Left forelimb (tissue), 1 donor: Measurements from ENCODE around the gene PDLIM4.

Experiments used
- DNase-seq: peaks from one replicate; pipeline ENCODE4 v3.0.0-alpha.2; 2018; ENCODE audit warnings: low spot score

PDLIM4 gene

DNA sequence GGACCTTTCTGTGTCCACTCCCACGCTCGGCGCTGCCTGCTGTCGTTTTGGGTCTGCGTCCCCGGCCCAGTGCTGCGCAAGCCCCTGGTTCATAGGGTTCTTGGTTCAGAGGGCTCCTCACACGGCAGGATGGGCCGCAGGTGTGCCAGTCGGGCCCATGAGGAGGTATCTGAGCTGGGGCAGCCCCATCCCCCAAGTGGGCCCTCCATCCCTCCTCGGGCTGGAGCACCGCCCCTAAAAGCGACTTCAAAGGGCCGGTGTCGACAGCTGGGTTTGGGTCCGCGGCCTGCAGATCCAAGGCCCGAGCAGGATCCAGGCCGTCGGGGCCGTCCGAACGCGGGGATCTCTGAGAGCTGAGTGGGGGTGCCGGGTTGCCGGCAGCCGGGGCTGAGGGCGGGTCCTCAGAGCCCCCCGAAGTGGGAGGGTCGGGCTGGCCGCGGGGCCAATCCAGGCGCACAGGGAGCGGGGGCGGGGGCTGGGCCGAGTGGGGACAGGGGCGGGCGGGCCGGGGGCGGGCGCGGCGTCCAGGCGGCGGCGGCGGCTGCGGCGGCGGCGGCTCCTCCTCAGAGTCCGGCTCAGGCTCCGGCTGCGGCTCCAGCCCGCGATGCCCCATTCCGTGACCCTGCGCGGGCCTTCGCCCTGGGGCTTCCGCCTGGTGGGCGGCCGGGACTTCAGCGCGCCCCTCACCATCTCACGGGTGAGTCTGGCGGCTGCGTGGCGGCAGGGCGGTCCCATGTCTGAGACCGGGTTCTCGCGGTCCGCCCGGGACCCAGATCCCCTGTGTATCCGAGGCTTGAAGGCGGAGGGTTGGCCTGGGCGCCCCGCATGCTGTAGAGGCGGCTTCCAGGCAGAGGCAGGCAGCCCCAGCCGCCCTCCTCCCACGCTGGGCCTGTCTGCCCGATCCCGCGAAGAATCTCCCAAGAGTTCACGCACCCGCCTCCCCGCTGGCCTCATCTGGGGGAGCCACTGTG is at the start of gene PDLIM4:
Gene PDLIM4, plus strand, starts transcription at position 566 of the 971 bp plus-strand sequence. Its CDS starts 39 bp downstream, at position 605.
- DNase-seq = peak; percentile 86

DNA sequence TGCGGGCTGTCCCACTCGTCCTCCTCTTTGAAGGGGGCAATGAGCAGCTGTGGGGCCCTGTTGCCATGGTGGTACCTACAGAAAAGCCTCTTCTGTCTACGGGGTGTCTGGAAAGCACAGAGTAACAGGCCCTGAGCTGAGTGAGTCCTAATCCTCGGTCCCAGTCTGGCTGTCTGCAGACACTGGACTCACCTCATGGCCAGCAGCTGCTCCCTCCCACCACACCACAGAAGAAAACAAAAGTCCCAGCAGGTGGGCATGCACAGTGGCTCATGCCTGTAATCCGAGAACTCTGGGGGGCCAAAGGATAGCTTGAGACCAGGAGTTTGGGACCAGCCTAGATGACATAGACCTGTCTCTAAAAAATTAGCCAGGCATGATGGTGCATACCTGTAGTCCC is 49.7 kb upstream of the PDLIM4 start:
- peak; percentile 55 for DNase-seq

DNA sequence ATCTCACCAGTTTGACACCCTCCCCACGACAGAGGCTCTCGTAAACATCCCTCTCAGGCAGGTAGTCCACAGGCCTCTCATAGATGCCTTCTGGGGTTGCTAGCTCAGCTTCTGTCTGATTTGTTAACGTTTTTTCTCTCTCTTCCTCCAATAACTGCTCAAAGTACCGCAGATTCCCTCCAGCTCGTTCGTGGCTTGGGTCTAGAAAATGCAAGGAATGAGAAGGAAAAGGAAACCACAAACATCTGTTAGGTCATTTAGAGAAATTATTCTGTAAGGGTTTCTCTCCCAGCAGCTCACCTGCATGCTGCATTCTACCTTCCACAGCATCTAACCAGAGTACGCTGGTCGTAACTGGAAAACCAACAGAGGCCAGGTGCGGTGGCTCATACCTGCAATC is 48.4 kb upstream of the PDLIM4 start:
- DNase-seq = peak; percentile 48

DNA sequence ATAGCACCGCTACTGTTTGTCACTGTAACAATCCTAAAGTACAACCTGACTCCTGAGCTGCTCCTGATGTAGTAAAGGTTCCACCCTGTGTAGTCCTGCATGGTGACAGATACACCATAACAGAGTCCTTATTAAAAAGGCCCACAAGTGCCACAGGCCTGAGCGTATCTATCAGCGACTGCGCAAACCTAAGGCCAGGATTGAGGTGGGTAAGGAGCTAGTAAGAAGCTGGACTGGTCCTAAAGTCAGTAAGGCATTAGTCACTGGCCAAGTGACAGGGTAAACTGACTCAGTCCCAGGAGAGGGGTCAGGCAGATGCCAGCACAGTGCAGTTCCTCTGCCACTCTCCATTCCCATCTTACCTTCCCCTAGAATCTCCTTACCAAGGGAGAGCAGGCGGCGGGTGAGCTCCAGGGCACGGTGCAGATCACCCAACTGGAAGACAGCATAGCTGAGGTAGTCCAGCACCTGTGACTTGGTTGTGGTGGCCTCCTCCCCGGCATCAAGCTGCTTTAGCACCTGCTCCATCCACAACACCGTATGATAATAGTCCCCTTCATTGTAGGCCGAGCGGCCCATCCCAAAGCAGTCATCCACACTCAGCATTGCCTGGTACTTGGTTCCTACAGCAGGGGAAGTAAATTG is 47.5 kb upstream of the PDLIM4 start:
- peak; percentile 30 for DNase-seq

- DNase-seq = peak; percentile 8
Measured at GRCh38 chr5:132210944-132211343, 46.6 kb upstream of the PDLIM4 start.

GRCh38 chr5:132211787-132212186 is 45.7 kb upstream of the PDLIM4 start:
- peak; percentile 25 for DNase-seq

- no peak for DNase-seq
Measured at GRCh38 chr5:132213666-132214065, 43.8 kb upstream of the PDLIM4 start.

DNA sequence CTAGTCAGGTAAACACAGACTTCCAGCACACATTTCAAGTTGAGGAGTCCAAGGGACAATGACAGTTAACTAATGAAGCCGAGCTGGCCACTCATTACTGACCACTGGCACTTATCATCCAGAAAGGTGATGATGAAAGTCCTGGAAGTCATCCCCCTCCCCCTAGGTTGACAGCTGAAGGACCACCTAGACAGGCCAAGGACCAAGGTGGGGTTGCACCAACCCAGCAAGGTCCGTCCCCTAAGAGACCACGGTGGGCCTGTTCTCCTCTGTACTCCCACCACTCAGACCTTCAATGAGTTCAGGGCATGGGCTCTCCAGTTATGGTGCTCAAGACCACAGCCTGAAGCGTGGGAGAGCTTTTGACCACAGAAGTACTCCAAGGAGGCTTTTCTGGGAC is 43.0 kb upstream of the PDLIM4 start:
- no peak for DNase-seq

- DNase-seq = peak; percentile 88
Measured at GRCh38 chr5:132215329-132215728, 42.2 kb upstream of the PDLIM4 start.

- no peak for DNase-seq
Measured at GRCh38 chr5:132218321-132218720, 39.2 kb upstream of the PDLIM4 start.

- DNase-seq = no peak
Measured at GRCh38 chr5:132219289-132219970, 38.1 kb upstream of the PDLIM4 start.

DNA sequence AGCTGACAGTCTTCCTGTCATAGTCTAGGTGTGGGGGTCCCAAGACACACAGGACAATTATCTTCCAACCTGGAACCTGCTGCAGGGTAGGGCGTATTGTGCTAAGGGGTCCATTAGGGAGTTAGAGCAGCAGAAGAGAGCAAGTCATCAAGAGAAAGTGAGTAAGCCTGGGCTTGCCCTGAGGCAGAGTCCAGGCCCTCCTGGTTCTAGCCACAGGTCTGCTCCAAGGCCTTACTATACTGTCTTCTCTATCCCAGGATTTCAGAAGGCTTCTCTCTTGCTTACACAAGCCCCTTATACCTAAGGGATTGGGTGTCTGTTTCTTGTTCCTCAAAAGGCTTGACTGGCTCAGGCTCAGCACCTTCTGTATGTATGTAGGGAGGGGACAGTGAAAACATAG is 37.5 kb upstream of the PDLIM4 start:
- no peak for DNase-seq

DNA sequence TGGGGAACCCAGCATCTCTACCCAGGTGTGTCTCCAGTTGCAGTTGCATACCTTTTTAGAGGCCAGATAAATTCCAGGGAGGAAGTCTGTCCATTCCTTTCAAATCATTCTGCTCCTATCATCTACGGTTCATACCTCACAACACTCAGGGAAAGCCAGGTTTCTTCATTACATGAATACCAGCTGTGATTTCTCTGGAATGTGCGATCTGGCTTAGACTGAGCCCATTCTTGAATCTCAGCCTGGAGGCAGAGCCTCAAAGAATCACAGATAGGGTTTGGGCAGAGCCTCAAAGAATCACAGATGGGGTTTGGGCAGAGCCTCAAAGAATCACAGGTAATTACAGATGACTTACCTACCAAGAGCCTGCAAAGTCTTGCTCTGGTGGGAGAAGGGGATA is 37.0 kb upstream of the PDLIM4 start:
- DNase-seq = no peak

GRCh38 chr5:132221781-132222648 is 35.5 kb upstream of the PDLIM4 start:
- peak; percentile 87 for DNase-seq

DNA sequence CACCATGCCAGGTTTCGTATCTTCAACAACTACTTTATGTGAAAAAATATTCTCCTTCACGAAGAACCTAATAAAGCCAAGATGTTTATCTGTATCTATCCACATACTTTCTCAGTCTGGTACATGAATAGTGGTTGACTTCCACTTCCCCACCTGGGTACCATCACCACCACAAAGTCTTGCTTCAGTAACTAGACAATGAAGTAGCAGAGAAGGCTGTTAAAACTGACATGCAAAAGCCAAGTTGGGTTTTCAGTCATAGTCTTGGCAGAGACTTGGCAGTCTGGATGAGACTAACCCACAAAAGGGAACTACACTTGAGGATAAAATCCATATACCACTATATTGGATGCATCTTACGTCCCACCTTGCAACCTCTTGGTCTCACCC is 34.9 kb upstream of the PDLIM4 start:
- DNase-seq = peak; percentile 5

- peak; percentile 4 for DNase-seq
Measured at GRCh38 chr5:132223861-132224260, 33.6 kb upstream of the PDLIM4 start.

DNA sequence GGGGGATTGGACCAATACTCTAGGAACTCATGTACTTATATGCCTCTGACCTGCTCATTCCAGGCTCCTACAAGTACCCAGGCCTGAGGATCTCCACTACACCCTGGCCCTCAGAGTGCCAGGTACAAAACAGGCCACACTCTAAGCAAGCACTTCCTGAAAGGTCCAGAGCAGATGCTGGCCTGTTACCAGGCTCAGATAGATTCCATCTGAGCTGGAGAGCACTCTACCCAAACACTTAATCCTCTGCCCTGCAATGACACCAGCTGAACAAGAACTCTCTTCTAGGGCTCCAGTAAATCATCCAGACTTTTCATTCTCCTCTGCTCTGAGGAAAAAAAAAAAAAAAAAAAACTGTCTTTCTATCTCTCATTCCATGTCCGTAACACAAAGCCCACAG is 32.8 kb upstream of the PDLIM4 start:
- peak; percentile 53 for DNase-seq

GRCh38 chr5:132225165-132226032 is 32.1 kb upstream of the PDLIM4 start:
- DNase-seq = peak; percentile 71

DNA sequence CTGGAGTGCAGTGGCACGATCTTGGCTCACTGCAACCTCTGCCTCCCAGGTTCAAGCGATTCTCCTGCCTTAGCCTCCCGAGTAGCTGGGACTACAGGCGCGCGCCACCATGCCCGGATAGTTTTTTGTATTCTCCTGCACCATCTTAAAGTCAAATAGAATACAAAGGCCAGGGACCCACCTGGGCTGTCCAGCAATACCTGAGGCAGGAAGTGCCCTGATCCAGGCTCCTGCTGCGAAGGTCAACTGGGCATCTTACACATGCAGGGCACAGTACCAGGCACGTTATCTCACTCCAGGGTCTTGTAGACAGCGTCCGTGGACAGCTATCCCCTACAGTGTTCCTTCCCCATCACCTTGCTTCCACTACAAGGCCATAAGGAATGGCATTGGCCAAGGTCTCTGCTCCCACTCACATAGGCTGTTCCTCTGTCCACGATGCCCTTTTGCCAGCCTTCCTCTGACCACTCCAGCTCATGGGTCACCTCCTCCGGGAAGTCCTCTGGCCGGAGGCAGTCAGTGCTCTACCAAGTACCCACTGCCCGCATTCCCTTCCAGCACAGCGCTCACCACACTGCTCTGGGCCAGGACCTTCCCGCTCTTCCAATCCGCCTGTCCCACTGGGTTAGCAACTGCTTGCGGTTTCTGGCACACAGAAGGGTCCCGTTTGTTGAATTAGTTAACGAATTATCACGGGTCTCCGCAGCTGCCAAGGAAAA is 30.8 kb upstream of the PDLIM4 start:
- DNase-seq = no peak

DNA sequence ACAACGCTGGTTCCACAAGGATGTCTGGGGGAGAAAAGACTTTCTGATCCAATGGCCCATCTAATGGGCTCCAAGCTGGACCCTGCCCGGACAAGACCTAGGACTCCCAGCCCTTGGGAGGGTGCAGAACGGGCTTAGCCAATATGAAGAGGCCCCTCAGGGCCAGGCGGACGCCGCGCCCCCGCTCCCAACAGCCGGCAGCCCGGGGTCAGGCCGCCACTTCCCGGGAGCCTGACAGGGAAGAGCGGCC is 30.3 kb upstream of the PDLIM4 start:
- no peak for DNase-seq
